Astrocyte (in vitro differentiated cells and primary cell): Measurements from ENCODE around the gene DIP2C.
"Not testable (repeated sequence)": the region's sequence is repeated elsewhere in the genome, so short reads cannot be mapped to it uniquely, and the experiment has no call there.

Experiments
- EZH2 ChIP-seq: IDR thresholded peaks from 2 replicates; pipeline ENCODE4 v1.6.1; 2012; ENCODE audit warnings: mild to moderate bottlenecking, low read length, inconsistent platforms; ENCODE audit not compliant: insufficient read depth
- TF ChIP-seq, protein P1 (sequence below): IDR thresholded peaks from 2 replicates; pipeline ENCODE4 v1.5.1; 2011; ENCODE audit warnings: low read depth, mild to moderate bottlenecking, inconsistent platforms, low read length, moderate library complexity; ENCODE audit not compliant: insufficient read depth

DNA sequence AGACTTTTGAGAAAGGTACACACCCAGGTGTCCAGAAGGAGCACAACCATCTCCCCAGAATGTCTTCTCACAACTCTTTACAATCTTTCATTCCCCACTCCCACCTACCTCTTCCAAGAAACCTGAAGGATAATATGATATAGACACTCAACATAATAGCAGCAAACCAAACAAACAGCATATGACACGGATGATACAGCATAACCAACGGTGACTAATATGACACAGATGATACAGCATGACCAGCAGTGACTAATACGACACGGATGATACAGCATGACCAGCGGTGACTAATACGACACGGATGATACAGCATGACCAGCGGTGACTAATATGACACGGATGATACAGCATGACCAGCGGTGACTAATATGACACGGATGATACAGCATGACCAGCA, 264.7 kb downstream of the DIP2C start:
- TF ChIP-seq, protein P1, sequence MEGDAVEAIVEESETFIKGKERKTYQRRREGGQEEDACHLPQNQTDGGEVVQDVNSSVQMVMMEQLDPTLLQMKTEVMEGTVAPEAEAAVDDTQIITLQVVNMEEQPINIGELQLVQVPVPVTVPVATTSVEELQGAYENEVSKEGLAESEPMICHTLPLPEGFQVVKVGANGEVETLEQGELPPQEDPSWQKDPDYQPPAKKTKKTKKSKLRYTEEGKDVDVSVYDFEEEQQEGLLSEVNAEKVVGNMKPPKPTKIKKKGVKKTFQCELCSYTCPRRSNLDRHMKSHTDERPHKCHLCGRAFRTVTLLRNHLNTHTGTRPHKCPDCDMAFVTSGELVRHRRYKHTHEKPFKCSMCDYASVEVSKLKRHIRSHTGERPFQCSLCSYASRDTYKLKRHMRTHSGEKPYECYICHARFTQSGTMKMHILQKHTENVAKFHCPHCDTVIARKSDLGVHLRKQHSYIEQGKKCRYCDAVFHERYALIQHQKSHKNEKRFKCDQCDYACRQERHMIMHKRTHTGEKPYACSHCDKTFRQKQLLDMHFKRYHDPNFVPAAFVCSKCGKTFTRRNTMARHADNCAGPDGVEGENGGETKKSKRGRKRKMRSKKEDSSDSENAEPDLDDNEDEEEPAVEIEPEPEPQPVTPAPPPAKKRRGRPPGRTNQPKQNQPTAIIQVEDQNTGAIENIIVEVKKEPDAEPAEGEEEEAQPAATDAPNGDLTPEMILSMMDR, result not testable (repeated sequence)
- TF ChIP-seq EZH2, result not testable (repeated sequence)
